H1 (cell line): ENCODE measurements around the gene COL25A1. TPM values are rescaled to one million over a fixed set of nuclear protein-coding genes. Genes with fewer than 3 reads are reported as not detected.
A peak's percentile ranks its signal among the peaks of the same experiment; 100 is the strongest.

Experiments
- CTCF ChIA-PET: fragments of 300-600 bp; sonication (Branson Sonifier 250); formaldehyde crosslinking; loops from one replicate; lab custom pipeline; 2021; ENCODE audit not compliant: partially characterized antibody; lab: Charles Lee
- POLR2A ChIA-PET: fragments of 300-600 bp; sonication (Branson Sonifier 250); formaldehyde crosslinking; loops from one replicate; lab custom pipeline; 2021; ENCODE audit warnings: inconsistent platforms; ENCODE audit not compliant: partially characterized antibody; lab: Charles Lee
- DNase-seq, 2 experiments: peaks; one replicate each; pipeline versions ENCODE4 v3.0.0 to v3.0.0-alpha.2; 2010 to 2022; ENCODE audit warnings: low spot score in 2 of 2, low read depth in 1 of 2, mixed read lengths in 1 of 2
- FAIRE-seq: peaks from 2 replicates; lab custom pipeline; 2011; peaks lifted over from hg19 to GRCh38; lab: Jason Lieb, UNC
- H2AFZ ChIP-seq: 2 replicates; pipeline ENCODE4 v1.8.1; 2012; ENCODE audit warnings: low read length, inconsistent platforms
- H2AK5ac ChIP-seq: 2 replicates; pipeline ENCODE4 v1.6.1; 2013; ENCODE audit warnings: low read depth, low read length
- H2BK120ac ChIP-seq: replicated peaks from 2 replicates; pipeline ENCODE3; 2013; ENCODE audit warnings: low read depth, low read length, inconsistent platforms
- H2BK12ac ChIP-seq: 2 replicates; pipeline ENCODE4 v1.6.1; 2013; ENCODE audit warnings: low read depth, low read length
- H2BK15ac ChIP-seq: 2 replicates; pipeline ENCODE4 v1.6.1; 2013; ENCODE audit warnings: low read length
- H2BK20ac ChIP-seq: 2 replicates; pipeline ENCODE4 v1.6.1; 2013; ENCODE audit warnings: low read length
- H2BK5ac ChIP-seq: 2 replicates; pipeline ENCODE4 v1.6.1; 2013; ENCODE audit warnings: low read depth, low read length
- H3K14ac ChIP-seq: 2 replicates; pipeline ENCODE4 v1.6.1; 2013; ENCODE audit warnings: inconsistent platforms; ENCODE audit not compliant: insufficient read length
- H3K18ac ChIP-seq: 2 replicates; pipeline ENCODE4 v1.6.1; 2013; ENCODE audit warnings: low read length; ENCODE audit errors: extremely low read depth
- H3K23ac ChIP-seq: 2 replicates; pipeline ENCODE4 v1.6.1; 2013; ENCODE audit warnings: inconsistent platforms; ENCODE audit not compliant: insufficient read length
- H3K23me2 ChIP-seq: 2 replicates; pipeline ENCODE4 v1.6.1; 2013; ENCODE audit warnings: low read depth, low read length
- H3K27ac ChIP-seq: 2 replicates; pipeline ENCODE4 v1.6.1; 2011; ENCODE audit warnings: low read depth, low read length, inconsistent platforms
- H3K27me3 ChIP-seq, 4 experiments: replicated peaks in 1 of 4; 1 replicate in 1 of 4; 2 replicates in 3 of 4; pipeline versions ENCODE4 v1.6.1 to v1.8.1; 2011 to 2013; ENCODE audit warnings: low read length in 3 of 4, mild to moderate bottlenecking in 3 of 4, inconsistent platforms in 2 of 4, mixed read lengths in 2 of 4, moderate library complexity in 1 of 4; ENCODE audit not compliant: control insufficient read depth in 3 of 4, insufficient read depth in 3 of 4; ENCODE audit errors: extremely low read depth in 1 of 4
- H3K36me3 ChIP-seq, 4 experiments: 2 replicates each; pipeline versions ENCODE4 v1.6.1 to v1.8.1; 2011 to 2013; ENCODE audit warnings: mild to moderate bottlenecking in 4 of 4, low read length in 3 of 4, moderate library complexity in 2 of 4, control low read depth in 1 of 4, inconsistent platforms in 1 of 4; ENCODE audit not compliant: insufficient read depth in 4 of 4, control insufficient read depth in 2 of 4
- H3K4ac ChIP-seq: replicated peaks from 2 replicates; pipeline ENCODE3; 2013; ENCODE audit warnings: low read length, low read depth, mixed read lengths, inconsistent platforms; ENCODE audit not compliant: insufficient read length
- H3K4me1 ChIP-seq, 4 experiments: replicated peaks in 1 of 4; 1 replicate in 1 of 4; 2 replicates in 3 of 4; pipeline versions ENCODE4 v1.6.1 to v1.8.1; 2011 to 2013; ENCODE audit warnings: low read length in 3 of 4, inconsistent platforms in 2 of 4, mixed read lengths in 1 of 4; ENCODE audit not compliant: insufficient read depth in 4 of 4, control insufficient read depth in 3 of 4
- H3K4me2 ChIP-seq, 2 experiments: 2 replicates each; pipeline versions ENCODE4 v1.6.1 to v1.8.1; 2011 to 2013; ENCODE audit warnings: low read depth in 2 of 2, low read length in 2 of 2, control low read depth in 1 of 2, inconsistent platforms in 1 of 2, mild to moderate bottlenecking in 1 of 2; ENCODE audit not compliant: insufficient read depth in 1 of 2
- H3K4me3 ChIP-seq, 4 experiments: fragments of 200-600, 300-600 bp in 1 of 4; sonication (generic), shearing (Covaris generic), sonication (Bioruptor Twin) in 1 of 4; 2 replicates each; pipeline versions ENCODE4 v1.5.1 to v1.8.1; 2011 to 2016; ENCODE audit warnings: low read length in 4 of 4, low read depth in 3 of 4, control low read depth in 2 of 4, inconsistent platforms in 2 of 4, mild to moderate bottlenecking in 2 of 4, mixed read lengths in 1 of 4, moderate library complexity in 1 of 4; ENCODE audit not compliant: insufficient read depth in 2 of 4; ENCODE audit errors: extremely low read depth in 1 of 4
- H3K56ac ChIP-seq: replicated peaks from 2 replicates; pipeline ENCODE3; 2013; ENCODE audit warnings: low read depth, mild to moderate bottlenecking, mixed read lengths, low read length, inconsistent platforms; ENCODE audit not compliant: insufficient read length
- H3K79me1 ChIP-seq: 2 replicates; pipeline ENCODE4 v1.6.1; 2013; ENCODE audit warnings: low read depth, low read length, control low read depth
- H3K79me2 ChIP-seq, 2 experiments: 2 replicates each; pipeline versions ENCODE4 v1.6.1 to v1.8.1; 2012 to 2013; ENCODE audit warnings: low read length in 2 of 2, mild to moderate bottlenecking in 2 of 2, inconsistent platforms in 1 of 2; ENCODE audit not compliant: insufficient read depth in 2 of 2, control insufficient read depth in 1 of 2
- H3K9ac ChIP-seq, 4 experiments: replicated peaks in 1 of 4; 1 replicate in 1 of 4; 2 replicates in 3 of 4; pipeline versions ENCODE4 v1.6.1 to v1.8.1; 2011 to 2013; ENCODE audit warnings: low read depth in 3 of 4, low read length in 3 of 4, control low read depth in 2 of 4, mild to moderate bottlenecking in 2 of 4, moderate library complexity in 2 of 4, inconsistent platforms in 1 of 4; ENCODE audit errors: extremely low read depth in 1 of 4
- H3K9me3 ChIP-seq, 2 experiments: 2 replicates each; pipeline versions ENCODE4 v1.6.1 to v1.8.1; 2012 to 2013; ENCODE audit warnings: mild to moderate bottlenecking in 2 of 2, moderate library complexity in 2 of 2, control low read depth in 1 of 2, inconsistent platforms in 1 of 2, low read depth in 1 of 2, low read length in 1 of 2, mixed read lengths in 1 of 2; ENCODE audit not compliant: insufficient read depth in 2 of 2
- H4K20me1 ChIP-seq, 2 experiments: replicated peaks in 1 of 2; 2 replicates each; pipeline versions ENCODE3 to v1.8.1; 2011 to 2013; ENCODE audit warnings: inconsistent platforms in 2 of 2, low read length in 2 of 2, mild to moderate bottlenecking in 1 of 2; ENCODE audit not compliant: insufficient read depth in 2 of 2, control insufficient read depth in 1 of 2
- H4K5ac ChIP-seq: 2 replicates; pipeline ENCODE4 v1.6.1; 2013; ENCODE audit warnings: low read length, low read depth, mixed read lengths, inconsistent platforms; ENCODE audit not compliant: insufficient read length
- H4K8ac ChIP-seq: 2 replicates; pipeline ENCODE4 v1.8.0; 2013; ENCODE audit warnings: mild to moderate bottlenecking, moderate library complexity, low read length, inconsistent platforms; ENCODE audit not compliant: insufficient read depth; ENCODE audit errors: extremely low read depth
- H4K91ac ChIP-seq: replicated peaks from 2 replicates; pipeline ENCODE3; 2013; ENCODE audit warnings: low read length, mixed read lengths, inconsistent platforms; ENCODE audit not compliant: insufficient read length
- CHD2 ChIP-seq: IDR thresholded peaks from 2 replicates; pipeline ENCODE4 v1.6.1; 2012; ENCODE audit warnings: low read length, improper control_type of control experiment
- CTBP2 ChIP-seq: IDR thresholded peaks from 2 replicates; pipeline ENCODE4 v1.7.0; 2011; ENCODE audit warnings: borderline replicate concordance, mild to moderate bottlenecking, moderate library complexity, mixed read lengths, low read length; ENCODE audit not compliant: insufficient read depth, insufficient read length
- E2F6 ChIP-seq: IDR thresholded peaks from 2 replicates; pipeline ENCODE4 v1.6.1; 2012; ENCODE audit warnings: inconsistent platforms
- EP300 ChIP-seq, 2 experiments: IDR thresholded peaks; 1 replicate in 1 of 2; 2 replicates in 1 of 2; pipeline ENCODE4 v1.6.1; 2011 to 2012; ENCODE audit warnings: low read depth in 2 of 2, low read length in 2 of 2, mild to moderate bottlenecking in 2 of 2, borderline replicate concordance in 1 of 2, inconsistent platforms in 1 of 2, moderate library complexity in 1 of 2
- GTF2F1 ChIP-seq: IDR thresholded peaks from 2 replicates; pipeline ENCODE4 v1.6.1; 2012; ENCODE audit warnings: low read depth, low read length, improper control_type of control experiment, borderline replicate concordance
- SUZ12 ChIP-seq: fragments of 200-600 bp; sonication (generic); IDR thresholded peaks from 2 replicates; pipeline ENCODE4 v1.6.1; 2012; ENCODE audit warnings: mild to moderate bottlenecking, inconsistent platforms, low read length, moderate library complexity, mixed read lengths
- WGBS, 2 experiments: shearing (Covaris generic) in 1 of 2; methylation state at CpG; one replicate each; pipeline versions ENCODE4 v1.1.6 to v1.1.7; 2013 to 2015; ENCODE audit warnings: low lambda C conversion rate in 2 of 2, mixed read lengths in 2 of 2, inconsistent platforms in 1 of 2, low coverage in 1 of 2, missing lambda C conversion rate in 1 of 2; ENCODE audit not compliant: insufficient replicate concordance in 2 of 2, insufficient coverage in 1 of 2, insufficient read length in 1 of 2; ENCODE audit errors: extremely low coverage in 1 of 2, missing lambda C conversion rate in 1 of 2; 5-methylcytosine and 5-hydroxymethylcytosine counted together
- polyA plus RNA-seq, 7 experiments: library from polyadenylated mRNA; depleted of rRNA in 3 of 7; stranded (reverse) in 5 of 7; unstranded in 2 of 7; fragments of >200 nt in 5 of 7; fragments of 200-250 nt in 2 of 7; gene quantifications; 1 replicate in 5 of 7; 2 replicates in 1 of 7; 4 replicates in 1 of 7; pipeline versions ENCODE4 v1.2.1 to v1.2.3, GENCODE V29; 2011 to 2013; ENCODE audit warnings: missing spikeins in 2 of 7, mixed read lengths in 2 of 7
- total RNA-seq: library from RNA; stranded (reverse); fragmentation: NEBNext Ultra II Directional; extraction: Animal tissue kit (Norgen Biotek cat#: 25700); gene quantifications from 2 replicates; pipeline ENCODE4 v1.2.1, GENCODE V29; 2021
- TF ChIP-seq, protein P1 (sequence below): IDR thresholded peaks from 2 replicates; pipeline ENCODE4 v1.6.1; 2012; ENCODE audit warnings: inconsistent platforms
- TF ChIP-seq, protein P2 (sequence below), 3 experiments: IDR thresholded peaks; 1 replicate in 2 of 3; 2 replicates in 1 of 3; pipeline versions ENCODE4 v1.5.1 to v1.6.1; 2011; ENCODE audit warnings: low read length in 3 of 3, mild to moderate bottlenecking in 3 of 3, inconsistent platforms in 2 of 3, low read depth in 1 of 3, moderate library complexity in 1 of 3; ENCODE audit not compliant: insufficient read depth in 1 of 3; ENCODE audit errors: control extremely low read depth in 1 of 3
- TF ChIP-seq, protein P3 (sequence below): IDR thresholded peaks from 2 replicates; pipeline ENCODE4 v1.6.1; 2011; ENCODE audit warnings: low read depth, mild to moderate bottlenecking, low read length; ENCODE audit not compliant: insufficient read depth

COL25A1 gene
- total and polyA plus RNA-seq, 2 of the 8 experiments (the other 6 are each of a cell fraction or from before 2014, with no cell fraction given) = 1.1 to 8.3 TPM

GRCh38 chr4:109160494-109160893 lies 142.0 kb downstream of the COL25A1 start:
- no peak overlapping the region for H3K18ac ChIP-seq
- peaks cover 0 to 6% (median 2%) of the 10 kb centered on the region in 4 experiments; a peak in 4 of 7 replicates for H3K4me1 ChIP-seq
- H3K4me3 ChIP-seq = no peak overlapping the region
- H3K27me3 ChIP-seq = no peaks in the 10 kb centered on the region
- no peak overlapping the region for H4K91ac ChIP-seq
- WGBS, 2 experiments = 82% methylated on average over 4 of the region's 4 CpGs; no CpG with 5 or more reads in 1 of the 2 experiments
- FAIRE-seq (no peak), DNase-seq (no peak)
- H4K8ac ChIP-seq = no peak overlapping the region
- no peak overlapping the region for H4K5ac ChIP-seq
- ChIA-PET POLR2A (no interaction called here), CTCF (no interaction called here)
- no peaks in the 10 kb centered on the region for H3K23me2 ChIP-seq
- no peak overlapping the region for H2AK5ac ChIP-seq
- H2BK120ac ChIP-seq = no peak overlapping the region
- H2BK20ac ChIP-seq = 0 out of 2 replicates have a peak overlapping the region, but pooled peaks have one; percentile 4
- no peak overlapping the region for H2BK12ac ChIP-seq
- no peak overlapping the region for H3K4ac ChIP-seq
- no peak overlapping the region for H2AFZ ChIP-seq
- no peak overlapping the region for H3K9ac ChIP-seq
- H3K79me2 ChIP-seq = no peaks in the 10 kb centered on the region
- no peak overlapping the region for H3K14ac ChIP-seq
- no peaks in the 10 kb centered on the region for H3K9me3 ChIP-seq
- H3K4me2 ChIP-seq = no peak overlapping the region
- H2BK15ac ChIP-seq = no peak overlapping the region
- no peak overlapping the region for H3K27ac ChIP-seq
- no peaks in the 10 kb centered on the region; a peak in 1 of 8 replicates for H3K36me3 ChIP-seq
- no peaks in the 10 kb centered on the region for H3K79me1 ChIP-seq
- no peak overlapping the region for H2BK5ac ChIP-seq
- H3K23ac ChIP-seq = no peak overlapping the region
- no peak overlapping the region for H3K56ac ChIP-seq
- H4K20me1 ChIP-seq = no peaks in the 10 kb centered on the region
- TF ChIP-seq CHD2 (no peak), SUZ12 (no peak), GTF2F1 (no peak), CTBP2 (no peak), E2F6 (no peak), EP300 (IDR thresholded peaks at IDR 0.05; ENCODE audit: borderline replicate concordance in 1 of 2, low read depth in 2 of 2, low read length in 2 of 2) (no peak)
- TF ChIP-seq, protein P1, sequence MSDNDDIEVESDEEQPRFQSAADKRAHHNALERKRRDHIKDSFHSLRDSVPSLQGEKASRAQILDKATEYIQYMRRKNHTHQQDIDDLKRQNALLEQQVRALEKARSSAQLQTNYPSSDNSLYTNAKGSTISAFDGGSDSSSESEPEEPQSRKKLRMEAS = no peak
- TF ChIP-seq, protein P2, sequence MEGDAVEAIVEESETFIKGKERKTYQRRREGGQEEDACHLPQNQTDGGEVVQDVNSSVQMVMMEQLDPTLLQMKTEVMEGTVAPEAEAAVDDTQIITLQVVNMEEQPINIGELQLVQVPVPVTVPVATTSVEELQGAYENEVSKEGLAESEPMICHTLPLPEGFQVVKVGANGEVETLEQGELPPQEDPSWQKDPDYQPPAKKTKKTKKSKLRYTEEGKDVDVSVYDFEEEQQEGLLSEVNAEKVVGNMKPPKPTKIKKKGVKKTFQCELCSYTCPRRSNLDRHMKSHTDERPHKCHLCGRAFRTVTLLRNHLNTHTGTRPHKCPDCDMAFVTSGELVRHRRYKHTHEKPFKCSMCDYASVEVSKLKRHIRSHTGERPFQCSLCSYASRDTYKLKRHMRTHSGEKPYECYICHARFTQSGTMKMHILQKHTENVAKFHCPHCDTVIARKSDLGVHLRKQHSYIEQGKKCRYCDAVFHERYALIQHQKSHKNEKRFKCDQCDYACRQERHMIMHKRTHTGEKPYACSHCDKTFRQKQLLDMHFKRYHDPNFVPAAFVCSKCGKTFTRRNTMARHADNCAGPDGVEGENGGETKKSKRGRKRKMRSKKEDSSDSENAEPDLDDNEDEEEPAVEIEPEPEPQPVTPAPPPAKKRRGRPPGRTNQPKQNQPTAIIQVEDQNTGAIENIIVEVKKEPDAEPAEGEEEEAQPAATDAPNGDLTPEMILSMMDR (IDR thresholded peaks at IDR 0.05; ENCODE audit: control extremely low read depth in 1 of 3, insufficient read depth in 1 of 3, low read depth in 1 of 3, low read length in 3 of 3) = no peak
- TF ChIP-seq, protein P3, sequence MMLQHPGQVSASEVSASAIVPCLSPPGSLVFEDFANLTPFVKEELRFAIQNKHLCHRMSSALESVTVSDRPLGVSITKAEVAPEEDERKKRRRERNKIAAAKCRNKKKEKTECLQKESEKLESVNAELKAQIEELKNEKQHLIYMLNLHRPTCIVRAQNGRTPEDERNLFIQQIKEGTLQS = no peak
